Inferior parietal cortex (tissue), 1 donor: ENCODE results near the gene AFM.

Source experiments
- DNase-seq: peaks from one replicate; pipeline ENCODE4 v3.0.0-alpha.2; 2016; ENCODE audit errors: extremely low spot score

AFM gene

DNA sequence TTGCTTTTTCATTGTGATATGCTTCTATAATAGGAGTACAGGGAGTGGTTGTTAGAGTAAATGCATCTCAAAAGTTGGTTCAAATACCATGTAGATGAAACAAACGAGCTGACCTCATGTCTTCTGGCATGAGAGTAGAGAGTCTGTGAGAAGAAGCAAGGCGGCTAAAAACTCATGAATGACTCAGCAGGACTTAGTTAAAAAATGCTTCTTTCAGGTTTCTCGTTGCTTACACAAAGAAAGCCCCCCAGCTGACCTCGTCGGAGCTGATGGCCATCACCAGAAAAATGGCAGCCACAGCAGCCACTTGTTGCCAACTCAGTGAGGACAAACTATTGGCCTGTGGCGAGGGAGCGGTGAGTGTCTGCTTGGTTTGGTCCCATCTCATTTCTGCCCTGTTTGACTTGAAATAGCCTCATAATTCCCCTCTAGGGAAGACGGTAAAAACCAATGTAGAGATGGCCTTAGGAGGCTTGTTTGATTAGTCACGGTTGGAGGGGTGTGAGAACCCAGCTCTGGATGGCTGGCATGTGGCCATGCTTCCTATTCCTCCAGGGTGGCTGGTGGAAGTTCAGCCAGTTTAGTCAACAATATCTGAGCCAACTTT lies 31.0 kb upstream of the AFM start:
- no peak for DNase-seq

DNA sequence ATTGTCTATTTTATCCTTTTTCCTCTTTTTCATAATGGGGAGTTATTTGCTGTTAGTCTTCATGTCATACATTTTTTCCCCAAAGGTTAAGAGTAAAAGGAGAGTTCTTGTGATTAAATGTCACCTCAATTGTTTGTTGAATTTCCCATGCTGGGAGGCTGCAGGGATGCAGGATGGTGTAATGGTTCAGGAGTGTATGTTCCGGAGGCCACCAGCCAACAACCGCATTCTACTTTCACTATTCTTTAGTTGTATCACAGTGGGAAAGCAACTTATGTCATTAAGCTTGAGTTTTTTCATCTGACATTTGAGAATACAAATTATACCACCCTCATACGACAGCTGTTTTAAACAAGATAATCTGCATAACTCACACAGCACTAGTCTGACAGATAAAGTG lies 30.1 kb upstream of the AFM start:
- DNase-seq, result no peak

DNA sequence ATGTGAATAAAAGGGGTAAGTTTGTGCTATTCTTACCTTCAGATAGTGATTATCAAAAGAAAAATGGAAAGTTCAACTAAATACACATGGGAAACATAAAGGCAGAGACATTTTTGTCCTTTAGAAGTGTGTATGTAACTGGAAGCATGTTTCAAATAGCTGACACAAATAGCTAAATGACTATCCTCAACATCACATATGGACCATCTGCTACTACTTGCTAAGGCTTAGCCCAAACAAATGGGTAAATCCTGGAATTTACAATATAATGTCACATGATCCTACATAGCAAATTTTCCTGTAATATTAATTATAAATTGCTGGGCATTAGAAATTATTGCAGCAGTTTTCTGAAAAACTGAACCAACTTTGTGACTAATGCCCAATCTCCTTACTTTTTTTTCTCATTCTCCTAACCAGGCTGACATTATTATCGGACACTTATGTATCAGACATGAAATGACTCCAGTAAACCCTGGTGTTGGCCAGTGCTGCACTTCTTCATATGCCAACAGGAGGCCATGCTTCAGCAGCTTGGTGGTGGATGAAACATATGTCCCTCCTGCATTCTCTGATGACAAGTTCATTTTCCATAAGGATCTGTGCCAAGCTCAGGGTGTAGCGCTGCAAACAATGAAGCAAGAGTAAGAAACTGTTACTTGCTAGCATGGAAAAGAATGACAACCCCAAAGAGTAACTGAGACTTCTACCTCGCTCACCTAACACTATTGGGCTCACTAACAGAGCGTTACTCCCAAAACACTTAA lies 29.4 kb upstream of the AFM start:
- no peak for DNase-seq

DNA sequence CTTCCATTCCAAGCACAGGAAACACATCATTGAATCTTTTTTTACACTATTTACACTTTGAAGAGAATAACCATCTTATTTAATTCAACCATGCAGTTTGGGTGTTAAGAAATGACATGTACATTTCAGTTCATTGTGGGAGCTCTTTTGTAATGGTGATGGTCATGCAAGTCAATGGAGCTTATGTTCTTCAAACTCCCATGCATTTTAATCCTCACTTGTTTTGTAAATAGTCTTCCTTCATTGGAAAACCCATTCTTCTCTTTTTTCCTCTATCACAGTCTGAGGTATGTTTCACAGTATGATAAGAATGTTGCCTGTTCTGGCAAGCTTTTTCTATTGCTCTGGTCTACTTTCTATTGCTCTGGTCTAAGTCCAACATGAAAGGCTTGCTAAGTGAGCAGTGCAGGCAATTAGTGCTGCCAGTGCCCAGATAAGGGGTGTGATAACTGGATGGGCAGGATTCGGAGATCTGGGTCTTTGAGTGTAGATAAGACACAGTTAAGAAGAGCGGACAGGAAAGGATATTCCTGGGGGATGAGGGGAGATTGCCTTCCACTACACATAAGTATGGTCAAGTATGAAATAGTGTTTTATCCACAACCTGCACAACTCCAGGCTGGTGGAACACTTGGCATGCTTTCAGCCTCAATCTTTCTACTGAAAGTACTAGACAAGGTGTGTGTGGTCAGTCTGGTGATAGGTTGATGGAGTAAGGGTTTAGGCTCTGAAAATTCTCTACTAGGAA lies 28.4 kb upstream of the AFM start:
- DNase-seq, result no peak

DNA sequence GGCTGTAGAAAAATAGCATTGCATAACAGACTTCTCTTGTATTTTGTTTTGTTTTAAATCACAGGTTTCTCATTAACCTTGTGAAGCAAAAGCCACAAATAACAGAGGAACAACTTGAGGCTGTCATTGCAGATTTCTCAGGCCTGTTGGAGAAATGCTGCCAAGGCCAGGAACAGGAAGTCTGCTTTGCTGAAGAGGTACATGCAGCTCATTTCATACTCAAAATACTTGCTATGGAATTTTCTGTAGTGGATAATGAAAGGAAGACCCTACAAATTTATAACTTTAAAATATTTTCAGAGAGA lies 27.9 kb upstream of the AFM start:
- DNase-seq, result no peak

DNA sequence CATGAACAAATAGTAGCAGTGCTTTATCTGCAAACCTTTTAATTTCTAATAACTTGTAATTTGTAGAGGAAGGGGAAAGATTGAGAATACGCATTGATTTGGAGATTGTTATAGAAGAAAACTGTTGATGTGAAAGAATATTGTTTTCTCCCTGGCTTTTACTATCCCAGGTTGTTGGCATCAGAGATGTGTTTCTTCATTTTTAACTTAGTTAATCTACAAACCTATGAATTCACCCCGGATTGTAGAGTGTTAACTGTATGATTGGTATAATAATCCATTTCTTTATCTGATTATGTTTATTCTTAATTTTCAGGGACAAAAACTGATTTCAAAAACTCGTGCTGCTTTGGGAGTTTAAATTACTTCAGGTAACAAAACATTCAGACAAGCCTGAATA lies 26.6 kb upstream of the AFM start:
- no peak for DNase-seq

DNA sequence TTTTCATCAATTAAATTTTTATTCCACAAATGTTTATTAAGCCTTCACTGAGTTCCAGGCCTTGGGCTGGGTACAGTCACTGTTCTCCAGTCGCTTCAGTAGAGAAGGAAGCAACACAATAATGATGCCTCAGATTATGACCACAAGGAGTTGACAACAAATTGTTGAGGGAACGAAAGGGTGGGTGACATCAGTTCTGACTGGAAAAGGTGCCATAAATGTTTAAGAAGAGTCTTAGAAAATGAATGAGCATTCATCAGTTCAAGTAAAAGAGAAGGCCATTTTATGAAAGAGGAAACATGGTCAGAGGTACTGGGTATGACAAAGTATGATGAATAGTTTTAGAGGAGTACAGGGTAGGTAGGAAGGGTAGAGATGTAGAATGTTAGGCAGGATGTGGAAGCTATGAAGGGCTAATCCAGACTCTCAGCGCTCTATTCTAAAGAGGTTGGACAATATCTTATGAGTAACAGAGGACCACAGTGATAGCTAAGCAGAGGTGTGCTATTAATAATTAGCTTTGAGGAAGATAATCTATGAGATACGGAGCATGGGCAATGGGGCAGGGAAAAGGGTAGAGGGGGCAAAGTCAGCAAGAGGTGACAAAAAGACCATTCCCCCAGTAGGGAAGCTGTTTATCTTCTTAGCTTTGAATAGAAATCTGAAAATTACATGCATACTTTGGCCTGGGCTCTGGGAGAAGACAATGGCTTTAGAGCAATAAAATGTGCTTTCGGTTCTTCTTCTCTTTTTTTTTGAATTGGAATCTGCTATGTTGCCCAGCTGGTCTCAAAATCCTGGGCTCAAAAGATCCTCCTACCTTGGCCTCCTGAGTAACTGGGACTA lies 25.1 kb upstream of the AFM start:
- DNase-seq, result no peak

DNA sequence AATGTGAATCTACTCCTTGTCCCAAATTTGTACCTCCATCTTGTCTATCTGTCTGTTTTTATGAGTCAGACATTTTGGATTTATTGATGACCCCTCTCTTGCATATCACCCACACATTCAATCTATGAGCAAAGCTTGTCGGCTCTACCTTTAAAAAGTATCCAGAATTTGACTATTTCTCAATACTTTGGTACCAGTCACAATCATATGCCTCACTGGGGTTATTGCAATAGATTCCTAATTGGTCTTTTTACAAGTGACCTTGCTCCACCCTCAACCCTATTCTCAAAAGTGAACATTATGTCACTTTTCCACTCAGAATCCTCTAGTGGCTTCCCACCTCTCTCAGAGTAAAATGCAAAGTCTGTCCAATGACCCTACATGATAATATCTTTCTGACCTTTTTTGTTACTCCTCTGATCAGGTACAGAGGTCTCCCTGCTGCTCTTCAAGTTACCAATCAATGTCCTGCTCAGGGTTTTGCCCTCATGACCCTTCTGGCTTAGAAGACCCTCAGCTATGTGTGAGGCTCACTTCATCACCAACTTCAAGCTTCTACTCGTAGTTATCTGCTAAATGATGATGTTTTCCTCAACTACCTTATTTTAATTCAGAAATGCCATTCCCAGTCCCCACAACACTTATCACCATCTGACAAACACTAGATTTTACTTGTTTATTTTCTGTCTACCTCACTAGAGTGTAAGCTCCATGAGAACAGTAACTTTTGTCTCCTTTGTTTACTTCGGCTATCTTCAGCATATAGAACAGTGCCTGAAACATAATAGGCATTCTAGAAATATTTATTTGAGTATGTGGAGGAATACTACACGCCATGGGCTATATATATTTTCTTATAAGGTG lies 23.1 kb upstream of the AFM start:
- DNase-seq, result no peak

DNA sequence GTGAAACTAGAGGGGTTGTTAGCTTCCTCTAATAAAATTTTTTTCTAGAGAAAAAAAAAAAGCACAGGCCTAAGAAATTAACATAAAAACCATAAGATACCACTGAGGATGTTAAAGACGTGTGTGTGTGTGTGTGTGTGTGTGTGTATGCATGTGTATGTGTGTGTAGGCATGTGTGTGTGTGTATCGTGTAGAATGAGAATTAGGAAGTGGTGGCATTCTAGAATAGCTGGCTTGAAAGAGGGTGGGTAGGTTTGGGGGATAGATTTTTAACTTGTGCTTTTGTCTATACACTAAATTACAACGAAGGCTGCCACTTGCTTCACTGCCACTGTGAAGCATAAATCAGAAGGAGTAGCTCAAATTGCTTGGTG lies 22.5 kb upstream of the AFM start:
- DNase-seq, result no peak

DNA sequence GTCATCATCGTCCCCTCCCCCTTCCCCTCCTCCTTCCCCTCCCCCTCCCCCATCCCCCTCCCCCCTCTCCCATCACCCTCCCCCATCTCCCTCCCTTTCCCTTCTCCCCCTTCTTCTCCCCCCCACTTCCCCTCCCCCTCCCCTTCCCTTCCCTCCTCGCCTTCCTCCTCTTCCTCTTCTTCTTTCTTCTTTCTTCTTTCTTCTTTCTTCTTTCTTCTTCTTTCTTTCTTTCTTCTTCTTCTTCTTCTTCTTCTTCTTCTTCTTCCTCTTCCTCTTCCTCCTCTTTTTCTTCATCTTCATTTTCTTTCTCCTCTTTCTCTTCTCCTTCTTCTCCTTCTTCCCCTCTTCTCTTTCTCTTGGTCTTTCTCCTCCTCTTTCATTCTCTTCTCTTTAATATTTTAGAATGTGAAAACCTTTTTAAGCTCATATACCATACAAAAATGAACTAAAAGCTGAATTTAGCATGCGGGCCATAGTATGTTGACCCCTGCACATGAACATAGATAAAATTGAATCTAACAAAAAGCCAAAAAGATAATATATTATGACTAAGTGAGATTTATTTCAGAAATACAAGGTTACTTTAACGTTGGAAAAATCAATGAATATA lies 20.5 kb upstream of the AFM start:
- no peak for DNase-seq

DNA sequence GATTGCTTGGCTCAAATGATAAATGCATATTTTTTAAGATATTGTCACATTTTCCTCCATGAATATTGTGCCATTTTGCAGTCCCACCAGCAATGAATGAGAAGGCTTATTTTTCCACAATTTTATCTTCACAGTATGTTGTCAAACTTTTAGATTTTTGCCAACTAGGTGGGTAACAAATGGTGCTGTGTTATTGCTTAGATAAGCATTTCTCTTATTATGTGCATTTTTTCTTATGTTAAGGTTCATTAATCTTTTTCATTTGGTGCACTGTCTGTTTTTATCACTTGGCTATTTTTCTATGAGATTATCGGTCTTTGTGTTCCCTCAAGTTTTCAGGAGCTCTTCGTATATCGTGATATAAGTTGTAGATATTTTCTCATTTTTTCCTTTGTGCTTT lies 13.4 kb upstream of the AFM start:
- DNase-seq, result no peak

DNA sequence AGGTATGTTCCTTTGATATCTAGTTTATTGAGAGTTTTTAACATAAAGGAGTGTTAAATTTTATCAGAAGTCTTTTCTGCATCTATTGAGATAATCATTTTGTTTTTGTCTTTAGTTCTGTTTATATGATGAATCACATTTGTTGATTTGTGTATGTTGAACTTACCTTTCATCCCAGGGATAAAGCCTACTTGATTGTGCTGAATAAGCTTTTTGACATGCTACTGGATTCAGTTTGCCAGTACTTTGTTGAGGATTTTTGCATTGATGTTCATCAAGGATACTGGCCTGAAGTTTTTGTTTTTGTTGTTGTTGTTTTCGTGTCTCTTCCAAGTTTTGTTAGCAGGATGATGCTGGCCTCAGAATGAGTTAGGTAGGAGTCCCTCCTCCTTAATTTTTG lies 10.8 kb upstream of the AFM start:
- no peak for DNase-seq

DNA sequence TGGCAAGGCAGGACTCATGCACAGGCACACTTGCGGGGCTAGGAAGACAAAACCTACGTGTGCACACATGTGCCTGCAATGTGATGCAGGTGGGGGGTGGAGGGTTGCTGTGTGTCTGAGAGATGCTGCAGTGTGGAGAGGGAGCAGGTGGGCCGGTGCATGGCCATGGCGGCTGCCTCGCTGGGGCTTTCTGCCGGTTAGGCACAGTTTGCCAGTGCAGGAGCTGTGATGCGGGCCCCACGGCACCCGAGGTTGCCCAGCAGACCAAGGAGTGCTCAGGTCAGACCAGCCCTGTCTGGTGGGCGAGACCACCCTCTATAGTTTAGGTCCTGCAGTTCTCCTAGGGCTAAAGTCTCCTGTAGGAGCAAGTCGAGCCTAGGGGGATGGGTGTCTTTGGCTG lies 4.4 kb upstream of the AFM start:
- no peak for DNase-seq

DNA sequence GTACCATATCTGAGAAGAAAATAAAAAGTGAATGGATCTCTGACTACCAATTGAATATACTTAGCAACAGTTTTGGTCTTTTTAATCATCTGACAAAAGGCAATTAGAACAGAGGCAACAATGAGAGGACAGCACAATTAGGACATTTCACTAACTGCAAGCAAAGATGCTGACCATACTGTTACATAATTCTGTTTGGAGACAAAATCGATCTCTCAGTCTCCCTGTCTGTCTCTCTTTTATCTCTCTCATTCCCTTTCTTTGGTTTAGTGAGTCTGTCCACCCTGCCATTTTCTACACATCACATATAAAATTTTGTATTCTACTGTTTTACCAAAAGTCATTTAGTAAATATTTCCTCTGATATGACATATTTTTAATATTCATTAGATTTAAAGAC lies 2.2 kb upstream of the AFM start:
- DNase-seq, result no peak

DNA sequence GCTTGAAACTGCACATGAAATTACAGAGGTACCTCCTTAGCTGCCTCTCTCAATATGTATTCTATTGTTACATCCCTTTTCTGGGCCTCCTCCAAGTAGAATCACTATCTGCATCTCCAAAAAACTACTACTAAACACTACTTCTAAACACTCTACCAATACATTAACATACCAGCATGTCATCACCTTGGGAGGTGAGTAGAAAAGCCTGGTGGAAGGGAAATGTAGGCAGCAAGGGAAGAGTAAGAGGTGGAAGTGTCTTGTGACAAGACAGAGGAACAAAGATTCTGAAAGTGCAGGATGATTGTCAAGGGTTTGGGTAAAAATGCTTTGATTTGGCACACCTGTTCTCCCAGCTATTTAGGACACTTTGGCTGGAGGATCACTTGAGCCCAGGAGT lies 3.5 kb downstream of the AFM start:
- no peak for DNase-seq

DNA sequence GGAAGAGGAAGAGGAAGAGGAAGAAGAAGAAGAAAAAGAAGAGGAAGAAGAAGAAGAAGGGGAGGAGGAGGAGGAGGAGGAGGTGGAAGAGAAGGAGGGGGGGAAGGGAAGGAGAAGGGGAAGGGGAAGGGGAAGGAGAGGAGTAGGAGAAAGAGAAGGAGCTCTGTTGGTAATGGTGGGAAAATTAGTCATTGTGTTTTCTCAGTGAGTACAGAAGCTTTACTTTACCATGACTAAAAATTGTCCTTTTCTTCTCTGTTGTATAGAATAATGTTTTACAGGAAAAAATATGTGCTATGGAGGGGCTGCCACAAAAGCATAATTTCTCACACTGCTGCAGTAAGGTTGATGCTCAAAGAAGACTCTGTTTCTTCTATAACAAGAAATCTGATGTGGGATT lies 4.1 kb downstream of the AFM start:
- no peak for DNase-seq

DNA sequence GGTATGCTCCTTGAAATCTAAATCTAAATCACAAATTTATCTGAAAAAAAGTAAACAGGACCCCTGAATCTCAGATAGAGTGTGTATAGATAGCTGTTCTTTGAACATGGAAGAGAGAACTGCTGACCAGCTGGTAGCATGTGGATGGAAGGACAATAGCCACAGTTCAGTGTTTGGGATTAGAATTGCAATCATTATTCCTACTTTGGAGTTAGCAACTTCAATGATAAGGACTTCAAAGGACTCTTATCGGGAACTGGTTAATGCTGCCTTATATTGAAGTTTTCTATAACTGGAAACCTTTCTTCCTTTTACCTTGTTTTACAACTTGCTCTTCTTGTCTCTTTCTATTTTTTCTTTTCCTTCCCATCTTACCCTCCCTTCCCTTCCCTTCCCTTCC lies 5.0 kb downstream of the AFM start:
- no peak for DNase-seq

DNA sequence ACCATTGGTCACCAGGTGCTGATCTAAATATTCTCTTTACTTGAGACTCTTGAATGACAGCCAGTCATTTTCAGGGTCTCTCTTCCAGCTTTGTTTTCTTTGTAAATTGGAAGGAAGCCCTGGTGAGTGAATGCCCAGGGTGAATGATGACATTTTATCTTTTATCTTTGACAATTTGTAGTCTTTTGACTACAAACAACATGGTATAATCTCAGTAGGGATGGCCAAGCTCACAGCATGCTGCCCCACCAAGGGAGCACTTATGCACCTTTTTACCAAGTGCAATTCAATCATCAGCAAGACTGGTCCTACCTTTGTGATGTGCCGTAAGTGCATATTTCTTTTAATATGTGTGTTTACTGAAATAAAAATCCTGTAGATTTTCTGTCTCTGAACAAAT lies 5.7 kb downstream of the AFM start:
- no peak for DNase-seq

DNA sequence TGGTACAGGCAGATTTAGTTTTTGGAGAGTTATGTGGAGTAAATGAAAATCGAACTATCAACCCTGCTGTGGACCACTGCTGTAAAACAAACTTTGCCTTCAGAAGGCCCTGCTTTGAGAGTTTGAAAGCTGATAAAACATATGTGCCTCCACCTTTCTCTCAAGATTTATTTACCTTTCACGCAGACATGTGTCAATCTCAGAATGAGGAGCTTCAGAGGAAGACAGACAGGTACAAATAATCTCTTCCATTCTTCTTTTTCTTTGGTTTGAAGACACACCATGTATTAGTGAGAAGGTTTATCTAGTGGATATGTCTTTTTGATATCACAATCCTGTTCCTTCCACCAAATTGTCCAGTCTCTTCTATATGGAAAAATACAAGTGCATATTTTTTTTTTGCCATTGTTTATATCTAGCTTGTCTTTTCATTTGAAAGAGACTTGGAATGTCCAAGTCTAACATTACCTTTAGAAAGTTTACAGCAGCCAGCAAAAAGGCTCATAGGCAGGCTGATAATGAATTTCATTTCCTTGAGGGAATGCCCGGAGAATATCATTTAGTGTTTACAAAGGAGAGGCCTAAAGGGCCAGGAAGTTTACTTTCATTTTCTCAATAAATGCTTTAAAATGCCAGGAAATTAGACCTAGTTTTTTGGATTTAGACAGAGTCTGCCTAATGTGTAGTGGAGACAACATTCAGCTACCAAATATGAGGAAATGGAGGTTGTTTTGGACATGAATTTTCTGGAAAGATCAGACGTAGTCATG lies 18.6 kb downstream of the AFM start:
- no peak for DNase-seq

DNA sequence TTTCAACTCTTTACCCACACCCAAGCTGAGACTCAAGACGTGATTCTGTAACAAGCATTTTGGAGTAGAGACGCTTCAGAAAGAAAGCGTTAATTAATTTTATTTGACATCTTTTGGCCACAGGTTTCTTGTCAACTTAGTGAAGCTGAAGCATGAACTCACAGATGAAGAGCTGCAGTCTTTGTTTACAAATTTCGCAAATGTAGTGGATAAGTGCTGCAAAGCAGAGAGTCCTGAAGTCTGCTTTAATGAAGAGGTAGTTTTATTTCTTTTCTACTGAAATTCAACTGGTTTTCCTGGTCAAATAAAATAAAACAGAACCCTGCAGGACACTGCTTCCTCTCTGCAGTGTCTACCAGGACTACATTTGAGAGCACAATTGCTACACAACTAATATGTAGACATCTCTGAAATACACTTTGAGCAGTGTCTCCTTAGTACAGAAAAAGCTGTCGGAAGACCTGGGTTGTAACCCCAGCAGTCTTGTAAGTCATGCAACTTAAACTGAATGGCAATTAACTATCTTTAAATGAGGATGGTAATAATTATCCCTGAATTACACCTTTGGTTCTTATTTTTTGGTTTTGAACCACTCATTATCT lies 20.2 kb downstream of the AFM start:
- no peak for DNase-seq
